ENCODE measurements around the gene EXD3. TPM values are rescaled to one million over a fixed set of nuclear protein-coding genes. Genes with fewer than 3 reads are reported as not detected.
"Not testable (repeated sequence)": the region's sequence is repeated elsewhere in the genome, so short reads cannot be mapped to it uniquely, and the experiment has no call there.

EXD3 gene
- total RNA-seq, 2 donors from 2014 or later, result 5.9 to 6.0 TPM

DNA sequence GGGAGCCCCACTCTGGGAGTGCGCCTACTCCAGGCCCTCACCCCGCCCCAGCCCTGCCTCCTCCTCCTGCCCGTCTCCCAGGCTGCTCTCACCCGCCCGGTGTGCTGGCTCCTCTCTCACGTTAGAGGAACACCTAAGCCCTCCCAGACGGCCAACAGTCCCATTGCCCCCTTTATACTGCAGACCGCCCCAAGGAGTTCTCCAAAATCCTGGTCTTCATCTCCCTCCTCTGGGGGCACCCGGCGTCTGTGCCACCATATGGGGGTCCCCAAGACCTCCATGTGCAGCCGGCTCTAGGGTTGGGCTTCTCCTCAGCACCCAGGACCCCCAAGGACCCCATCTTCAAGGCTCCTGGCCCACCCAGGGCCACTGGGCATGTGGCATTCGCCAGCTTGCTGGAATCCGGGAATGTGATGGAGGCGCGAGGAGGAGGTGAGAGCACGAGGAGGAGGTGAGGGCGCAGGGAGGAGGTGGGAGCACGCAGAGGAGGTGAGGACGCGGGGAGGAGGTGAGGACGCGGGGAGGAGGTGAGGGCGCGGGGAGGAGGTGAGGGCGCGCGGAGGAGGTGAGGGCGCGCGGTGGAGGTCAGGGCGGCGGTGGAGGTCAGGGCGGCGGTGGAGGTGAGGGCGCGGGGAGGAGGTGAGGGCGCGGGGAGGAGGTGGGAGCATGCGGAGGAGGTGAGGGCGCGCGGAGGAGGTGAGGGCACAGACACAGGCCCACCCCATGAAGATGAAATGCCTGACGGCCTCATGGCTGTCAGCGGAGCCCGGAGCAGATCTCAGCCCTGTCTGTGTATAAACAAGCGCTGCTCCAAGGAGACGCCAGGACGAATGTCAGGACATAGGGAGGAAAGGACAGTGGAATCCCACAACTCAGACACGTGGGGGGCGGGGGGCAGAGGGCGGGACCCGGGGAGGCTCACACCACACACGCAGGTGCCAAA is 41.2 kb downstream of the EXD3 start:
- DNase-seq (ENCODE audit: low spot score), result no peak
- H3K4me3 ChIP-seq, result no peak overlapping the region
- no peaks in the 10 kb centered on the region for H3K4me1 ChIP-seq
- H3K9me3 ChIP-seq, result no peaks in the 10 kb centered on the region
- TF ChIP-seq, protein P1, sequence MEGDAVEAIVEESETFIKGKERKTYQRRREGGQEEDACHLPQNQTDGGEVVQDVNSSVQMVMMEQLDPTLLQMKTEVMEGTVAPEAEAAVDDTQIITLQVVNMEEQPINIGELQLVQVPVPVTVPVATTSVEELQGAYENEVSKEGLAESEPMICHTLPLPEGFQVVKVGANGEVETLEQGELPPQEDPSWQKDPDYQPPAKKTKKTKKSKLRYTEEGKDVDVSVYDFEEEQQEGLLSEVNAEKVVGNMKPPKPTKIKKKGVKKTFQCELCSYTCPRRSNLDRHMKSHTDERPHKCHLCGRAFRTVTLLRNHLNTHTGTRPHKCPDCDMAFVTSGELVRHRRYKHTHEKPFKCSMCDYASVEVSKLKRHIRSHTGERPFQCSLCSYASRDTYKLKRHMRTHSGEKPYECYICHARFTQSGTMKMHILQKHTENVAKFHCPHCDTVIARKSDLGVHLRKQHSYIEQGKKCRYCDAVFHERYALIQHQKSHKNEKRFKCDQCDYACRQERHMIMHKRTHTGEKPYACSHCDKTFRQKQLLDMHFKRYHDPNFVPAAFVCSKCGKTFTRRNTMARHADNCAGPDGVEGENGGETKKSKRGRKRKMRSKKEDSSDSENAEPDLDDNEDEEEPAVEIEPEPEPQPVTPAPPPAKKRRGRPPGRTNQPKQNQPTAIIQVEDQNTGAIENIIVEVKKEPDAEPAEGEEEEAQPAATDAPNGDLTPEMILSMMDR (IDR thresholded peaks at IDR 0.05), result no peak
- no peaks in the 10 kb centered on the region for H3K36me3 ChIP-seq
- no peaks in the 10 kb centered on the region for H3K27me3 ChIP-seq
- H3K27ac ChIP-seq, result no peak overlapping the region

DNA sequence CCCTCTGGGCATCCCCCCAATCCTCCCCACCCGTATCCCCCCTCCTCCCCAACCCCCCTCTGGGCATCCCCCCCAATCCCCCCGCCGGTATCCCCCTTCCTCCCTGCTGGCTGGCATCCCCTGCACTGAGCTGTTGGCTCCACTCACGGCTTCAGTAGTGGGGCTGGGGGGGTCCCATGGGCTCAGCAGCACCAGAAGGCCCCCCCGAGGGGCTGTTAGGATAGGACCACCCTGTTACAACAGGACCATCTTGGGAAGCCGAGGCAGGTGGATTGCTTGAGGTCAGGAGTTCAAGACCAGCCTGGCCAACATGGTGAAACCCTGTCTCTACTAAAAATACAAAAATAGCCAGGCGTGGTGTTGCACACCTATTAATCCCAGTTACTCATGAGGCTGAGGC is 42.4 kb downstream of the EXD3 start:
- TF ChIP-seq, protein P1 (IDR thresholded peaks at IDR 0.05), result no peak
- no peak for DNase-seq (ENCODE audit: low spot score)
- H3K9me3 ChIP-seq, result no peaks in the 10 kb centered on the region
- no peaks in the 10 kb centered on the region for H3K27me3 ChIP-seq
- H3K27ac ChIP-seq, result no peak overlapping the region
- H3K4me3 ChIP-seq, result no peak overlapping the region
- no peaks in the 10 kb centered on the region for H3K4me1 ChIP-seq
- no peaks in the 10 kb centered on the region for H3K36me3 ChIP-seq

DNA sequence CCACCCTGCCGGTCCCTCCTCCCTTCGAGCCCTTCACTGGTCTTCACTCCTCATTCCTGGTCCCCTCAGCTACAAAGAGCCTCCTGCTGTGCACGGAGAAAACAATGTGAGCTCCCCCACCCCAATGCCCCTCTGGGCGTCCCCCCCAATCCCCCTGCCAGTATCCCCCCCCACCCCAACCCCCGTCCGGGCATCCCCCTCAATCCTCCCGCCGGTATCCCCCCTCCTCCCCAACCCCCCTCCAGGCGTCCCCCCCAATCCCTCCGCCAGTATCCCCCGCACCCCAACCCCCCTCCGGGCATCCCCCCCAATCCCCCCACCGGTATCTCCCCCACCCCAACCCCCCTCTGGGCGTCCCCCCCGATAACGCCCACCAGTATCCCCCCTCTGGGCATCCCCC is 42.8 kb downstream of the EXD3 start:
- H3K27me3 ChIP-seq, result no peaks in the 10 kb centered on the region
- H3K36me3 ChIP-seq, result no peaks in the 10 kb centered on the region
- no peaks in the 10 kb centered on the region for H3K4me1 ChIP-seq
- DNase-seq (ENCODE audit: low spot score), result no peak
- H3K27ac ChIP-seq, result no peak overlapping the region
- H3K9me3 ChIP-seq, result no peaks in the 10 kb centered on the region
- TF ChIP-seq, protein P1 (IDR thresholded peaks at IDR 0.05), result no peak
- H3K4me3 ChIP-seq, result no peak overlapping the region

DNA sequence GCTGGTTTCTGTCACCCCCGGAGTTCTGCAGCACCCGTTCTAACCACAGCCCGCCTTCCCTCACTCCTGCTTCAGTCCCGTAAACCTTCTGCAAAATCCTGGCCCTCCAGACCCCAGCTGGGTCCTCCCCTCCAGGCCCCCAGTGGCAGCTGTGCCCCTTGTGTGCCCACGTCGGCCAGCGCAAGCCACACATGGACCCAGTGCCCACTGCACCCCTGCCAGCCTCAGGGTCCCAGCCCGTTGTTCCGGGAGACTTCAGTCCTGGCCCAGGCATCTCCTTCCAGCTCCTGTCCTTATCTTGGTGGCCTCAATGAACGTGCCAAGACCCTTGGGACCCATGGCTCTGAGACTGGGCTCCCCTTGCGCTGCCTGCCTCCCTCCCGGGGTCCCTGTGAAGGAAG is 43.2 kb downstream of the EXD3 start:
- TF ChIP-seq, protein P1 (IDR thresholded peaks at IDR 0.05), result no peak
- Histone ChIP-seq H3K4me1 (no peaks in the 10 kb centered on the region), H3K4me3 (no peak overlapping the region), H3K27me3 (no peaks in the 10 kb centered on the region), H3K9me3 (no peaks in the 10 kb centered on the region), H3K36me3 (no peaks in the 10 kb centered on the region), H3K27ac (no peak overlapping the region)
- DNase-seq (ENCODE audit: low spot score), result no peak

DNA sequence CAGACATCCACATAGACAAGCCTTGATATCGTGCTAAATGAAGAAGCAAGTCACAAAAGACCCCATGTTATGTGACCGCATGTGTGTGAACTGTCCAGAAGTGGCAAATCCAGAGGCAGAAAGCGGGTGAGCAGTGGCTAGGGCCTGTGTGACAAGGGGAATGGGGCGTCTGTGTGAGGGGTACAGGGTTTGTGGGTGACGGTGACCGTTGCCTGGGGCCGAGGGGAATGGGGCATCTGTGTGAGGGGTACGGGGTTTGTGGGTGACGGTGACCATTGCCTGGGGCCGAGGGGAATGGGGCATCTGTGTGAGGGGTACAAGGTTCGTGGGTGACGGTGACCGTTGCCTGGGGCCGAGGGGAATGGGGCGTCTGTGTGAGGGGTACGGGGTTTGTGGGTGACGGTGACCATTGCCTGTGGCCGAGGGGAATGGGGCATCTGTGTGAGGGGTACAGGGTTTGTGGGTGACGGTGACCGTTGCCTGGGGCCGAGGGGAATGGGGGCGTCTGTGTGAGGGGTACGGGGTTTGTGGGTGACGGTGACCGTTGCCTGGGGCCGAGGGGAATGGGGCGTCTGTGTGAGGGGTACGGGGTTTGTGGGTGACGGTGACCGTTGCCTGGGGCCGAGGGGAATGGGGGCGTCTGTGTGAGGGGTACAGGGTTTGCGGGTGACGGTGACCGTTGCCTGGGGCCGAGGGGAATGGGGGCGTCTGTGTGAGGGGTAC is 44.1 kb downstream of the EXD3 start:
- H3K4me3 ChIP-seq; H3K4me1 ChIP-seq; H3K27me3 ChIP-seq; H3K27ac ChIP-seq; H3K9me3 ChIP-seq; DNase-seq (ENCODE audit: low spot score); H3K36me3 ChIP-seq: not testable (repeated sequence)

DNA sequence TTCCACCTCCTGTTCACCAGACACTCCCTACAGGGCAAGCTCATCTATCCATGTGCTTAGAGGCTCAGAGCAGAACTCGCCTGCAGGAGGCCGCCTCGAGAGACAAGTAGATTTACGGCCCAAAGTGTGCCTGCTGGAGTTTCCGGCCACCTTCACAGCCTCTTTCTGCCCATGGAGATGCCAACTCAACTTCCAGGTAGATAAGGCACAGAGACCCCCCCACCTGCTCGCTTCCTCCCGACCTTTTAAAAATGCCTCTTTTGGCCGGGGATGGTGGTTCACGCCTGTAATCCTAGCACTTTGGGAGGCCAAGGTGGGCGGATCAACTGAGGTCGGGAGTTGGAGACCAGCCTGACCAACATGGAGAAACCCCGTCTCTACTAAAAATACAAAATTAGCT is 46.6 kb downstream of the EXD3 start:
- Histone ChIP-seq H3K9me3 (no peaks in the 10 kb centered on the region), H3K4me3 (no peak overlapping the region), H3K27ac (no peak overlapping the region), H3K36me3 (no peaks in the 10 kb centered on the region), H3K27me3 (no peaks in the 10 kb centered on the region), H3K4me1 (no peaks in the 10 kb centered on the region)
- DNase-seq (ENCODE audit: low spot score), result no peak
- TF ChIP-seq, protein P1 (IDR thresholded peaks at IDR 0.05), result no peak

Data from right atrium auricular region (tissue), 2 donors.